DOHH2 (cell line): ENCODE data around the gene TANGO2.

Experiments
- H3F3A ChIP-seq: fragments of 200-600 bp; sonication (generic), shearing (Covaris generic); 2 replicates; pipeline ENCODE4 v1.6.0; 2016; ENCODE audit warnings: antibody characterized with exemption, mild to moderate bottlenecking; ENCODE audit not compliant: control insufficient read depth, insufficient read depth
- H3K27ac ChIP-seq: fragments of 200-600 bp; sonication (generic); 2 replicates; pipeline ENCODE4 v1.5.1; 2014; ENCODE audit warnings: low read depth, mild to moderate bottlenecking, low read length, moderate library complexity
- H3K27me3 ChIP-seq: fragments of 200-600 bp; sonication (generic); 2 replicates; pipeline ENCODE4 v1.6.1; 2014; ENCODE audit warnings: mild to moderate bottlenecking, low read length, mixed read lengths; ENCODE audit not compliant: control insufficient read depth
- H3K36me3 ChIP-seq: fragments of 200-600 bp; sonication (generic); 2 replicates; pipeline ENCODE4 v1.6.1; 2014; ENCODE audit warnings: mild to moderate bottlenecking, low read length, moderate library complexity, mixed read lengths; ENCODE audit not compliant: control insufficient read depth
- H3K4me1 ChIP-seq: fragments of 200-600 bp; sonication (generic); 2 replicates; pipeline ENCODE4 v1.6.1; 2014; ENCODE audit warnings: mild to moderate bottlenecking, low read length, mixed read lengths; ENCODE audit not compliant: control insufficient read depth
- H3K4me2 ChIP-seq: fragments of 200-600 bp; sonication (generic); 2 replicates; pipeline ENCODE4 v1.6.0; 2014; ENCODE audit warnings: mild to moderate bottlenecking, low read length, moderate library complexity
- H3K4me3 ChIP-seq: fragments of 200-600 bp; sonication (generic); 2 replicates; pipeline ENCODE4 v1.5.1; 2014; ENCODE audit warnings: mild to moderate bottlenecking, low read length, mixed read lengths
- H3K79me2 ChIP-seq: fragments of 200-600 bp; sonication (generic); 2 replicates; pipeline ENCODE4 v1.6.1; 2014; ENCODE audit warnings: mild to moderate bottlenecking, low read length, mixed read lengths; ENCODE audit not compliant: control insufficient read depth
- H3K9me2 ChIP-seq: fragments of 200-600 bp; sonication (generic); replicated peaks from 2 replicates; pipeline ENCODE4 v1.6.1; 2014; ENCODE audit warnings: mild to moderate bottlenecking, low read length, mixed read lengths; ENCODE audit not compliant: control insufficient read depth
- H3K9me3 ChIP-seq: fragments of 200-600 bp; sonication (generic); 2 replicates; pipeline ENCODE4 v1.6.1; 2014; ENCODE audit warnings: antibody characterized with exemption, low read length, mixed read lengths; ENCODE audit not compliant: control insufficient read depth, insufficient read depth
- H4K20me1 ChIP-seq: fragments of 200-600 bp; sonication (generic); 2 replicates; pipeline ENCODE4 v1.6.0; 2014; ENCODE audit warnings: low read depth, mild to moderate bottlenecking, antibody characterized with exemption, low read length, moderate library complexity; ENCODE audit not compliant: control insufficient read depth, insufficient read depth
- CTCF ChIP-seq: fragments of 200-600 bp; sonication (generic); IDR thresholded peaks from one replicate; pipeline ENCODE4 v1.5.1; 2014; ENCODE audit warnings: antibody characterized with exemption, mild to moderate bottlenecking, low read depth, low read length; ENCODE audit not compliant: poor library complexity, severe bottlenecking
- EZH2phosphoT487 ChIP-seq: fragments of 200-600 bp; sonication (generic); IDR thresholded peaks from 2 replicates; pipeline ENCODE4 v1.6.1; 2017; ENCODE audit warnings: borderline replicate concordance, mild to moderate bottlenecking, antibody characterized with exemption, low read length, moderate library complexity, mixed read lengths

TANGO2 gene

GRCh38 chr22:20094197-20094807 is 73.4 kb downstream of the TANGO2 start:
- Histone ChIP-seq H3K4me2 (no peak overlapping the region), H4K20me1 (no peaks in the 10 kb centered on the region), H3K36me3 (peaks cover 95% of the 10 kb centered on the region), H3K79me2 (peaks cover 25% of the 10 kb centered on the region), H3K4me3 (no peak overlapping the region), H3K9me3 (no peaks in the 10 kb centered on the region), H3K27me3 (no peaks in the 10 kb centered on the region), H3F3A (no peaks in the 10 kb centered on the region), H3K27ac (no peak overlapping the region), H3K9me2 (no peaks in the 10 kb centered on the region), H3K4me1 (no peaks in the 10 kb centered on the region)
- TF ChIP-seq CTCF (no peak), EZH2phosphoT487 (no peak)

GRCh38 chr22:20095521-20095920 is 74.6 kb downstream of the TANGO2 start:
- Histone ChIP-seq H3K27ac (no peak overlapping the region), H3F3A (no peaks in the 10 kb centered on the region), H3K9me2 (no peaks in the 10 kb centered on the region), H3K4me3 (no peak overlapping the region), H3K36me3 (peaks cover 95% of the 10 kb centered on the region), H3K27me3 (no peaks in the 10 kb centered on the region), H3K4me1 (no peaks in the 10 kb centered on the region), H3K4me2 (no peak overlapping the region), H3K79me2 (peaks cover 25% of the 10 kb centered on the region), H4K20me1 (no peaks in the 10 kb centered on the region), H3K9me3 (no peaks in the 10 kb centered on the region)
- TF ChIP-seq EZH2phosphoT487, result no peak
- TF ChIP-seq CTCF, result no peak

- Histone ChIP-seq H3F3A (no peaks in the 10 kb centered on the region), H3K4me3 (no peak overlapping the region), H3K27me3 (no peaks in the 10 kb centered on the region), H3K27ac (no peak overlapping the region), H3K4me2 (no peak overlapping the region), H3K4me1 (no peaks in the 10 kb centered on the region), H3K79me2 (peaks cover 28% of the 10 kb centered on the region), H3K9me3 (no peaks in the 10 kb centered on the region), H3K9me2 (no peaks in the 10 kb centered on the region), H3K36me3 (peaks cover 93% of the 10 kb centered on the region), H4K20me1 (no peaks in the 10 kb centered on the region)
- TF ChIP-seq CTCF (no peak), EZH2phosphoT487 (no peak)
Observed at GRCh38 chr22:20096574-20097420, 75.9 kb downstream of the TANGO2 start.
